Measurements from ENCODE around the gene SLC2A13.
"Not testable (repeated sequence)": the region's sequence is repeated elsewhere in the genome, so short reads cannot be mapped to it uniquely, and the experiment has no call there.

Gene SLC2A13

GRCh38 chr12:39763071-39763889 lies 342.6 kb downstream of the SLC2A13 start:
- no peak for DNase-seq (ENCODE audit: low read depth in 2 of 2)

DNA sequence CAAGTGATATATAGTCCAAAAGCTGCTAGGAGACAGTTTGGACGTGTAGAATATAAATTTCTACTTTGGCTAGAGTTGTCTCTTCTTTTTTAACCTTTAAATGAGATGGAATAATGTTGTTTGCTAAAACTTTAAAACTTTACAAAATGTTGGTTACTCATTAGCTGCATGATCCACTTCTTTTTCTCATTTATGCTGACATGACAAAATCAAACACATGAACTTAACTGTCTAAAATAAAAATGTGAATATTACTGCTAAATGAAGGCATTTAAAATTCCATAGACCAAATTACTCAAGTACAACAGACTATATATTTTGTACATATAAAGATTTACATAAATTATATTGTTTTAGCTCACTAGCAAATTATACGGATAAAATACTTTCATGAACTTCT lies 350.4 kb downstream of the SLC2A13 start:
- DNase-seq (ENCODE audit: low read depth in 2 of 2): no peak

- no peak for DNase-seq (ENCODE audit: low read depth in 2 of 2)
These were observed 353.3 kb downstream of the SLC2A13 start for GRCh38 chr12:39752482-39753137.

DNA sequence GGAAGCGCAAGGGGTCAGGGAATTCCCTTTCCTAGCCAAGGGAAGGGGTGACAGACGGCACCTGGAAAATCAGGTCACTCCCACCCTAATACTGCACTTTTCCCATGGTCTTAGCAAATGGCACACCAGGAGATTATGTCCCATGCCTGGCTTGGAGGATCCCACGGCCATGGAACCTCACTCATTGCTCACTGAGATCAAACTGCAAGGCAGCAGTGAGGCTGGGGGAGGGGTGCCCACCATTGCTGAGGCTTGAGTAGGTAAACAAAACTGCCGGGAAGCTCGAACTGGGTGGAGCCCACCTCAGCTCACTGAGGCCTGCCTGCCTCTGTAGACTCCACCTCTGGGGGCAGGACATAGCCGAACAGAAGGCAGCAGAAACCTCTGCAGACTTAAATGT lies 359.7 kb downstream of the SLC2A13 start:
- not testable (repeated sequence) for DNase-seq (ENCODE audit: low read depth in 2 of 2)

GRCh38 chr12:39743655-39744054 lies 362.2 kb downstream of the SLC2A13 start:
- no peak for DNase-seq (ENCODE audit: low read depth in 2 of 2)

GRCh38 chr12:39736406-39736805 lies 369.5 kb downstream of the SLC2A13 start:
- DNase-seq (ENCODE audit: low read depth in 2 of 2): no peak

- DNase-seq (ENCODE audit: low read depth in 2 of 2): no peak
These were observed 382.1 kb downstream of the SLC2A13 start for GRCh38 chr12:39723831-39724230.

DNA sequence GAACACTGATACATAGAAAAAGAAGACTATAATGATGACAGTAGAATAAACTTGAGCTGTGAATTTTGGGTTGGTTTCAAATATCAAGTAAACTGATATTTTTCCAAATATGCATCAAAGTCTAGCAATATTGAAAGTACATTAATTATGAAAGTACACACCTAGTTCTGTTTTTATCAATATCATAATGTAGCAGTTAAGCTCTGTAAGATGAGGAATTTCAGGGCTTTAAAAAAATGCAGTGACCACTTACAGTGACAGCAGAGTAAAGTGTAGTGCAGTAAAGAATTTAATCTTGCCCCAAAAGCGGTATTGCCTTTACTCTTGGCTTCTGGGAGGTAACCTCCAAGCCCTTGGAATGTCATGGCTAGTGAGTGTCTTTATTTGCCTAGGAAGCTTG lies 383.4 kb downstream of the SLC2A13 start:
- DNase-seq (ENCODE audit: low read depth in 2 of 2): no peak

DNA sequence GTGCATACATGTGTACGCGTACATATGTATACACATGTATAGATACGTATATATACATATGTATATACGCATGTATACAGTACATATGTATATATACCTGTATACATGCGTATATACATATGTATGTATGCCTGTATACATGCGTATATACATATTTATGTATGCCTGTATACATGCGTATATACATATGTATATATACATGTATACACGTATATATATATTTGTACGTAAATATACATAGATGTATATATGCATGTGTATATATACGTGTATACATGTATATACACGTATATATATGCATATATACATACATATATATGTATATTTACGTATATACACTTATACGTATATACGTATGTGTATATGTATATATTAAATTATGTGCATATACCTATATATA lies 392.3 kb downstream of the SLC2A13 start:
- no peak for DNase-seq (ENCODE audit: low read depth in 2 of 2)

DNA sequence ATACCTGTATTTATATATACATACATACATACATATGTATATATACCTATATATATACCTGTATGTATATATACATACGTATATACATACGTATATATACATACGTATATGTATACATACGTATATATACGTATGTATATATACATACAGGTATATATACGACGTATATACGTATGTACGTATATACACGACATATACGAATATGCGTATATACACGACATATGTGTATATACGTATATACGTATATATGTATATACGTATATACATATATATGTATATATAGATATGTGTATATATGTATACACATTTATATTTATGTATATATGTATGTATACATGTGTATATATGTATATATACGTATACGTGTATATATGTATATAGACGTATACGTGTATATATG lies 393.5 kb downstream of the SLC2A13 start:
- no peak for DNase-seq (ENCODE audit: low read depth in 2 of 2)

Data from stimulated activated CD4-positive, alpha-beta T cell treated with anti-CD3 and anti-CD28 coated beads, Interleukin-4, amount 100 ng/mL, for 48 hours (primary cell).